GM19372 (cell line): ENCODE results near the gene TTC7B.

ENCODE experiments used
- ATAC-seq: cut with Tn5 transposase; IDR thresholded peaks from one replicate; pipeline ENCODE4 v1.9.1; 2021; ENCODE audit warnings: mild to moderate bottlenecking, low read depth, moderate library complexity; ENCODE audit not compliant: unreplicated experiment

The TTC7B gene

GRCh38 chr14:90747909-90748308 lies 68.3 kb downstream of the TTC7B start:
- no peak for ATAC-seq

- no peak for ATAC-seq
Measured at GRCh38 chr14:90743826-90744225, 72.4 kb downstream of the TTC7B start.

- ATAC-seq, result no peak
Measured at GRCh38 chr14:90743425-90743824, 72.8 kb downstream of the TTC7B start.

GRCh38 chr14:90742729-90743128 lies 73.5 kb downstream of the TTC7B start:
- no peak for ATAC-seq

GRCh38 chr14:90742252-90742651 lies 74.0 kb downstream of the TTC7B start:
- no peak for ATAC-seq

- no peak for ATAC-seq
Measured at GRCh38 chr14:90741682-90741946, 74.6 kb downstream of the TTC7B start.

- no peak for ATAC-seq
Measured at GRCh38 chr14:90740946-90741681, 75.1 kb downstream of the TTC7B start.

- ATAC-seq, result no peak
Measured at GRCh38 chr14:90740081-90740480, 76.1 kb downstream of the TTC7B start.

GRCh38 chr14:90739318-90740068 lies 76.7 kb downstream of the TTC7B start:
- ATAC-seq, result no peak

- ATAC-seq, result no peak
Measured at GRCh38 chr14:90733139-90733808, 83.0 kb downstream of the TTC7B start.

- ATAC-seq, result no peak
Measured at GRCh38 chr14:90732718-90733117, 83.5 kb downstream of the TTC7B start.

GRCh38 chr14:90732139-90732538 lies 84.1 kb downstream of the TTC7B start:
- no peak for ATAC-seq

GRCh38 chr14:90731487-90731886 lies 84.7 kb downstream of the TTC7B start:
- ATAC-seq, result no peak

GRCh38 chr14:90730206-90730766 lies 85.9 kb downstream of the TTC7B start:
- no peak for ATAC-seq

- no peak for ATAC-seq
Measured at GRCh38 chr14:90728951-90729350, 87.3 kb downstream of the TTC7B start.

- no peak for ATAC-seq
Measured at GRCh38 chr14:90727082-90727481, 89.1 kb downstream of the TTC7B start.

- ATAC-seq, result no peak
Measured at GRCh38 chr14:90726656-90727055, 89.6 kb downstream of the TTC7B start.

GRCh38 chr14:90724866-90725265 lies 91.4 kb downstream of the TTC7B start:
- ATAC-seq, result no peak

GRCh38 chr14:90722590-90722989 lies 93.6 kb downstream of the TTC7B start:
- no peak for ATAC-seq

- no peak for ATAC-seq
Measured at GRCh38 chr14:90721619-90722305, 94.5 kb downstream of the TTC7B start.

- ATAC-seq, result no peak
Measured at GRCh38 chr14:90720832-90721231, 95.4 kb downstream of the TTC7B start.
